Activated CD4-positive, alpha-beta T cell treated with anti-CD3 and anti-CD28 coated beads, Interleukin-2, Interleukin-6, amounts not matched to agents 100 ng/mL and 50 ng/mL, durations not matched to agents 16 hours and 8 hours (primary cell): ENCODE measurements around the gene RNF38.
"Not testable (repeated sequence)": the region's sequence is repeated elsewhere in the genome, so short reads cannot be mapped to it uniquely, and the experiment has no call there.

Source experiments
- DNase-seq: peaks from one replicate; pipeline ENCODE4 v3.0.0-alpha.2; 2020

Gene RNF38

GRCh38 chr9:36402536-36402935 lies 2.5 kb upstream of the RNF38 start:
- no peak for DNase-seq

GRCh38 chr9:36401897-36402480 lies 1.9 kb upstream of the RNF38 start:
- DNase-seq = no peak

- no peak for DNase-seq
These were observed 1.2 kb upstream of the RNF38 start for GRCh38 chr9:36401164-36401740.

GRCh38 chr9:36400332-36401163 lies 479 bp upstream of the RNF38 start:
- peak; percentile 94 for DNase-seq

GRCh38 chr9:36398745-36399144 lies 1.3 kb downstream of the RNF38 start:
- peak; percentile 30 for DNase-seq

- DNase-seq = no peak
These were observed 3.1 kb downstream of the RNF38 start for GRCh38 chr9:36396985-36397384.

GRCh38 chr9:36392489-36392888 lies 7.6 kb downstream of the RNF38 start:
- no peak for DNase-seq

GRCh38 chr9:36389590-36389989 lies 10.5 kb downstream of the RNF38 start:
- no peak for DNase-seq

- not testable (repeated sequence) for DNase-seq
These were observed 13.6 kb downstream of the RNF38 start for GRCh38 chr9:36386396-36386965.

GRCh38 chr9:36382484-36382883 lies 17.6 kb downstream of the RNF38 start:
- DNase-seq = no peak

- DNase-seq = no peak
These were observed 35.5 kb downstream of the RNF38 start for GRCh38 chr9:36364577-36364976.

- no peak for DNase-seq
These were observed 36.6 kb downstream of the RNF38 start for GRCh38 chr9:36363448-36363847.

- no peak for DNase-seq
These were observed 41.6 kb downstream of the RNF38 start for GRCh38 chr9:36358486-36358885.

GRCh38 chr9:36357639-36358038 lies 42.4 kb downstream of the RNF38 start:
- DNase-seq = no peak

GRCh38 chr9:36346569-36346968 lies 53.5 kb downstream of the RNF38 start:
- DNase-seq = no peak

- DNase-seq = no peak
These were observed 54.8 kb downstream of the RNF38 start for GRCh38 chr9:36345103-36345846.

- DNase-seq = peak; percentile 54
These were observed 58.0 kb downstream of the RNF38 start for GRCh38 chr9:36341936-36342577.

- no peak for DNase-seq
These were observed 62.2 kb downstream of the RNF38 start for GRCh38 chr9:36337865-36338264.

GRCh38 chr9:36337002-36337401 lies 63.1 kb downstream of the RNF38 start:
- DNase-seq = no peak

- no peak for DNase-seq
These were observed 63.8 kb downstream of the RNF38 start for GRCh38 chr9:36336131-36336907.

GRCh38 chr9:36332006-36332405 lies 68.1 kb downstream of the RNF38 start:
- DNase-seq = no peak
